Measurements from ENCODE around the gene MEX3C. TPM values are rescaled to one million over a fixed set of nuclear protein-coding genes. Genes with fewer than 3 reads are reported as not detected.

Gene MEX3C
- total RNA-seq, 4 donors from 2014 or later = 16.5 to 37.1 (median 23.2) TPM

DNA sequence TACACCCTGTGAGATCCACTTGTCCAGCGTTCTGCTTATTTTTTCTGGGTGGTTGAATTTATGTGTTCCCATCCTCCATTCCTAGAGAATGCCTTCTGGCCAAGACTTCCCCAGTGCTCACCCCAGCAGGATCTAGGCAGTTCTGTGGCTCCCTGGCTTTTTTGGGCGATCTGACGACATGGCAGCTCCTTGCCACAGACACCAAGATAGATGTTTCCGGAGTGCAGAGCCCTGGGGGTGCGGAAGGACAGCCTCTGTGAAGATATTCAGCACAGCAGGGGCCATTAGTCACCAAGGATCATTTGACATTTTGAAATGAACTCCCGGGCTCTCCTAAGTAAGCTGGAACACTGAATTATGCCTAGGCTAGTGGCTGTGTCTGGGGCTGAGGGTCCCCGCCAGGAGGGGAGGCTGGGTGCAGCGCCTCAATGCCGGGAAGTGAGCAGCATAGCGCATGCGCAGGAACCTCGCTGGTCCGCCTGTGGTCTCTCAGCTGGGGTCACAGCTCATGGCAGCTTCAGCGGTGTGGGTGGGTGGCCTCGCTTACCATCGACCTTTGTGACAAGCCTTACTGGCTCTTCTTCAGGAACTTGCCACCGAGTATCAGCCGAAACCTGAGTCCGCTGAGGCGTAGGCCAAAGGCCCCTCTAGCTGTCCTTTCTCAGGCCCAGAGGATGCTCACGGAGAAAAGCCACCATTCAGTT, 60.3 kb downstream of the MEX3C start:
- Histone ChIP-seq H3K27me3 (no peaks in the 10 kb centered on the region), H3K27ac (no peak overlapping the region), H3K36me3 (no peaks in the 10 kb centered on the region), H3K4me1 (peaks cover 0 to 10% (median 0%) of the 10 kb centered on the region in 4 donors), H3K4me3 (no peak overlapping the region), H3K9me3 (no peaks in the 10 kb centered on the region)
- TF ChIP-seq, protein P1, sequence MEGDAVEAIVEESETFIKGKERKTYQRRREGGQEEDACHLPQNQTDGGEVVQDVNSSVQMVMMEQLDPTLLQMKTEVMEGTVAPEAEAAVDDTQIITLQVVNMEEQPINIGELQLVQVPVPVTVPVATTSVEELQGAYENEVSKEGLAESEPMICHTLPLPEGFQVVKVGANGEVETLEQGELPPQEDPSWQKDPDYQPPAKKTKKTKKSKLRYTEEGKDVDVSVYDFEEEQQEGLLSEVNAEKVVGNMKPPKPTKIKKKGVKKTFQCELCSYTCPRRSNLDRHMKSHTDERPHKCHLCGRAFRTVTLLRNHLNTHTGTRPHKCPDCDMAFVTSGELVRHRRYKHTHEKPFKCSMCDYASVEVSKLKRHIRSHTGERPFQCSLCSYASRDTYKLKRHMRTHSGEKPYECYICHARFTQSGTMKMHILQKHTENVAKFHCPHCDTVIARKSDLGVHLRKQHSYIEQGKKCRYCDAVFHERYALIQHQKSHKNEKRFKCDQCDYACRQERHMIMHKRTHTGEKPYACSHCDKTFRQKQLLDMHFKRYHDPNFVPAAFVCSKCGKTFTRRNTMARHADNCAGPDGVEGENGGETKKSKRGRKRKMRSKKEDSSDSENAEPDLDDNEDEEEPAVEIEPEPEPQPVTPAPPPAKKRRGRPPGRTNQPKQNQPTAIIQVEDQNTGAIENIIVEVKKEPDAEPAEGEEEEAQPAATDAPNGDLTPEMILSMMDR (IDR thresholded peaks at IDR 0.05) = no peak
- no peak for TF ChIP-seq POLR2A (IDR thresholded peaks at IDR 0.05)
- DNase-seq = no peak

DNA sequence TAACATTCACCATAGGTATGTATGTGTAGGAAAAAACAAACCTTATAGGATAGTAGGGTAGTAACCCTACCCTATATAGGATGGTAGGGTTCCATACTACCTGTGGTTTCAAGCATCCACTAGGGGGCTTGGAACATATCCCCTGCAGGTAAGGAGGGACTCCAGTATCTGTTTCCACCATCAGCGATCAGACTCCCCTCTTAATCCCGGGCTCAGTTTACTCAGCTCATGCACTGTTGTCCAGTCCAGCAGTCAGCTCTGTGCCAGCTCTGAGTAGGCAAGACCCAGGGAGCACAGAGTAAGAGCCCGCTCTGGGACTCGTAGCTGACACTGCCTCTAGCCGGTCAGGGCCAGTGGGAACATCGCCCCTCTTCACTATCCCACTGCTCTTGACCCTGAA, 61.7 kb downstream of the MEX3C start:
- DNase-seq = no peak
- Histone ChIP-seq H3K27me3 (no peaks in the 10 kb centered on the region), H3K27ac (no peak overlapping the region), H3K4me3 (no peak overlapping the region), H3K4me1 (peaks cover 0 to 10% (median 0%) of the 10 kb centered on the region in 4 donors), H3K36me3 (no peaks in the 10 kb centered on the region), H3K9me3 (no peaks in the 10 kb centered on the region)
- TF ChIP-seq POLR2A (IDR thresholded peaks at IDR 0.05) = no peak
- TF ChIP-seq, protein P1 (IDR thresholded peaks at IDR 0.05) = peak in 2 of 6 experiments; percentile 24 to 25

DNA sequence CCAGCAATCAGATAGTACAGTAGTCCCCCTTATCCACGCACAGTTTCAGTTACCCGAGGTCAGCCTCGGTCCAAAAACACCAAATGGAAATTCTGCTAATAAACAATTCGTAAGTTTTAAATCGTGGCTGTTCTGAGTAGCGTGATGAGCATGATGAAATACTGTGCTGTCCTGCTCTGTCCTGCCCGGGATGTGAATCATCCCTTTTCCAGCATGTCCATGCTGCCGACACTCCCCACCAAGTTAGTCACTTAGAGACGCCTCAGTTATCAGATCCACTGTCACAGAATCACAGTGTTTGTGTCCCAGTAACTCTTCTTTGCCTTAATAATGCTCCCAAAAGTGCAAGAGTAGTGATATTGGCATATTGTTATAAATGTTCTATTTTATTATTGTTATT, 62.1 kb downstream of the MEX3C start:
- Histone ChIP-seq H3K36me3 (no peaks in the 10 kb centered on the region), H3K27ac (no peak overlapping the region), H3K9me3 (no peaks in the 10 kb centered on the region), H3K4me3 (no peak overlapping the region), H3K27me3 (no peaks in the 10 kb centered on the region), H3K4me1 (peaks cover 0 to 10% (median 0%) of the 10 kb centered on the region in 4 donors)
- TF ChIP-seq, protein P1 (IDR thresholded peaks at IDR 0.05) = no peak
- no peak for TF ChIP-seq POLR2A (IDR thresholded peaks at IDR 0.05)
- no peak for DNase-seq

DNA sequence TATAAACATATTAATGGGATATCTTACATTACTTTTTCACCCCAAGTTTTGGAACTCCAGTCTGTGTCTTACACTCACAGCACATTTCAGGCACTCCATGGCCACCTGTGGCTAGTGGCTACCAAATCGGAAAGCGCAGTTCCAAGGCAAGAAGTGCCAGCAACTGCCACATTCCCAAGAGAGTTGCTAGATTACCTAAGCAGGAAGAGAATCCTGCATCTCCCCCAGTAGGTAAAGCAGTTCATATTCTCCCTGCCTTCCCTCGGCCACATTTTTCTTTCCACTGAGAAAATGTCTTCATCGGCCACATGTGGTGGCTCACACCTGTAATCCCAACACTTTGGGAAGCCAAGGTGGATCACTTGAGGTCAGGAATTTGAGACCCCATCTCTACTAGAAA, 62.8 kb downstream of the MEX3C start:
- Histone ChIP-seq H3K36me3 (no peaks in the 10 kb centered on the region), H3K9me3 (no peaks in the 10 kb centered on the region), H3K4me3 (no peak overlapping the region), H3K4me1 (peaks cover 0 to 10% (median 0%) of the 10 kb centered on the region in 4 donors), H3K27me3 (no peaks in the 10 kb centered on the region), H3K27ac (no peak overlapping the region)
- no peak for DNase-seq
- TF ChIP-seq, protein P1 (IDR thresholded peaks at IDR 0.05) = no peak
- no peak for TF ChIP-seq POLR2A (IDR thresholded peaks at IDR 0.05)

DNA sequence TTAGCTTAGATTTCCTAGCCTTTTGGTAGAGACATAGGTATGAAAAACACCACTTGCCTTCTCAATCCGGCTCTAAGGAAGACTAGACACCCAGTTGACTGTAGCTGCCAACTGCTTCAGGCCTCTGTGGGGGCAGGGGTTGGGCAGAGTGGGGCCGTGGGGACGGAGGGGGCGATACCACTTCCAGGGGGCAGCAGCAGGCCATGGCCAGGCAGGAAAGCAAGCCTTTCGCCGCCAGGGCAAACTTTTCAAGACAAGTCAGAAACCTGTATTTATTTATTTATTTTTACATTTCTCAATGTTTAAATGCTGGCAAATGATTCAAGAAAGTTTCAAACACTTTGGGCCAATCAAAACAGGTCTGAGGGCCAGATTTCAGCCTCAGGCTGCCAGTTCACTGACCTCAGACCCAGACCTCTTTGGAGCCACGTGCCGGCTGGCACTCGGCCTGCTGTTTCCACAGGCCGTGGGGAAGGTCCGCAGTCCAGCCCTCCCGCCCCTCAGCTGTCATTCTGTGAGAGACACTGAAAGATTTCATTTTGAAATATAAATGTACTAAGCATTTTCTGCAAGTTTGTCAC, 63.8 kb downstream of the MEX3C start:
- Histone ChIP-seq H3K4me1 (peaks cover 0 to 7% (median 0%) of the 10 kb centered on the region in 4 donors), H3K27me3 (no peaks in the 10 kb centered on the region), H3K4me3 (no peak overlapping the region), H3K9me3 (no peaks in the 10 kb centered on the region), H3K36me3 (no peaks in the 10 kb centered on the region), H3K27ac (no peak overlapping the region)
- no peak for DNase-seq
- no peak for TF ChIP-seq POLR2A (IDR thresholded peaks at IDR 0.05)
- TF ChIP-seq, protein P1 (IDR thresholded peaks at IDR 0.05) = no peak
